Activated effector memory CD4-positive, alpha-beta T cell treated with anti-CD3 and anti-CD28 coated beads, Interleukin-2, amount 50 U/mL, for 16 hours (primary cell): ENCODE results near the gene AZIN2.
A peak's percentile ranks its signal among the peaks of the same experiment; 100 is the strongest.
"Not testable (repeated sequence)": the region's sequence is repeated elsewhere in the genome, so short reads cannot be mapped to it uniquely, and the experiment has no call there.

Source experiments
- DNase-seq: peaks from one replicate; pipeline ENCODE4 v3.0.0-alpha.2; 2020

The AZIN2 gene

GRCh38 chr1:33060579-33061083 is 20.3 kb upstream of the AZIN2 start:
- DNase-seq = no peak

- DNase-seq = no peak
Observed at GRCh38 chr1:33061834-33062233, 19.1 kb upstream of the AZIN2 start.

GRCh38 chr1:33064284-33064683 is 16.7 kb upstream of the AZIN2 start:
- not testable (repeated sequence) for DNase-seq

GRCh38 chr1:33065301-33065700 is 15.7 kb upstream of the AZIN2 start:
- no peak for DNase-seq

GRCh38 chr1:33066477-33066876 is 14.5 kb upstream of the AZIN2 start:
- not testable (repeated sequence) for DNase-seq

- not testable (repeated sequence) for DNase-seq
Observed at GRCh38 chr1:33068108-33068507, 12.8 kb upstream of the AZIN2 start.

- DNase-seq = no peak
Observed at GRCh38 chr1:33070628-33071027, 10.3 kb upstream of the AZIN2 start.

GRCh38 chr1:33072707-33073106 is 8.2 kb upstream of the AZIN2 start:
- DNase-seq = no peak

GRCh38 chr1:33074193-33074945 is 6.6 kb upstream of the AZIN2 start:
- no peak for DNase-seq

- no peak for DNase-seq
Observed at GRCh38 chr1:33078030-33078591, 2.8 kb upstream of the AZIN2 start.

GRCh38 chr1:33080373-33080772 is 580 bp upstream of the AZIN2 start:
- no peak for DNase-seq

- DNase-seq = no peak
Observed at GRCh38 chr1:33081554-33082305, 777 bp downstream of the AZIN2 start.

GRCh38 chr1:33082575-33083108 is 1.7 kb downstream of the AZIN2 start:
- no peak for DNase-seq

GRCh38 chr1:33085332-33085731 is 4.4 kb downstream of the AZIN2 start:
- no peak for DNase-seq

- peak; percentile 72 for DNase-seq
Observed at GRCh38 chr1:33086384-33086850, 5.5 kb downstream of the AZIN2 start.

- DNase-seq = no peak
Observed at GRCh38 chr1:33087677-33088076, 6.7 kb downstream of the AZIN2 start.

GRCh38 chr1:33088119-33088906 is 7.4 kb downstream of the AZIN2 start:
- DNase-seq = no peak

GRCh38 chr1:33089457-33089856 is 8.5 kb downstream of the AZIN2 start:
- no peak for DNase-seq

- DNase-seq = no peak
Observed at GRCh38 chr1:33092438-33092837, 11.5 kb downstream of the AZIN2 start.

- DNase-seq = no peak
Observed at GRCh38 chr1:33093004-33093403, 12.1 kb downstream of the AZIN2 start.

GRCh38 chr1:33094486-33094885 is 13.5 kb downstream of the AZIN2 start:
- no peak for DNase-seq

- DNase-seq = peak; percentile 74
Observed at GRCh38 chr1:33094971-33095604, 14.1 kb downstream of the AZIN2 start.
